ENCODE results near the gene BNC1.
"Not testable (repeated sequence)": the region's sequence is repeated elsewhere in the genome, so short reads cannot be mapped to it uniquely, and the experiment has no call there.

BNC1 gene

GRCh38 chr15:83225449-83225848 lies 59.0 kb downstream of the BNC1 start:
- no peak for ATAC-seq
- TF ChIP-seq CREB5 (CRISPR knock-in tag; IDR thresholded peaks at IDR 0.05; ENCODE audit: low read depth) (no peak), ZNF70 (CRISPR knock-in tag; IDR thresholded peaks at IDR 0.05) (no peak), OSR1 (CRISPR knock-in tag; IDR thresholded peaks at IDR 0.05) (no peak), ZNF565 (CRISPR knock-in tag; conservative IDR thresholded peaks at IDR 0.05; ENCODE audit: low read depth) (no peak), ARNTL (CRISPR knock-in tag; IDR thresholded peaks at IDR 0.05; ENCODE audit: borderline replicate concordance, low read depth) (no peak), TOX (CRISPR knock-in tag; IDR thresholded peaks at IDR 0.05; ENCODE audit: borderline replicate concordance) (no peak), TSHZ2 (CRISPR knock-in tag; IDR thresholded peaks at IDR 0.05) (no peak), TCF4 (CRISPR knock-in tag; IDR thresholded peaks at IDR 0.05; ENCODE audit: borderline replicate concordance) (no peak), ESRRG (CRISPR knock-in tag; IDR thresholded peaks at IDR 0.05) (no peak), PPARA (CRISPR knock-in tag; IDR thresholded peaks at IDR 0.05; ENCODE audit: borderline replicate concordance) (no peak), RARB (CRISPR knock-in tag; IDR thresholded peaks at IDR 0.05) (no peak)

- ATAC-seq = not testable (repeated sequence)
Measured at GRCh38 chr15:83221781-83222180, 62.7 kb downstream of the BNC1 start.

GRCh38 chr15:83219026-83219425 lies 65.4 kb downstream of the BNC1 start:
- TF ChIP-seq TOX (CRISPR knock-in tag; IDR thresholded peaks at IDR 0.05; ENCODE audit: borderline replicate concordance) = no peak
- TF ChIP-seq ESRRG (CRISPR knock-in tag; IDR thresholded peaks at IDR 0.05) = no peak

GRCh38 chr15:83215306-83215705 lies 69.2 kb downstream of the BNC1 start:
- ATAC-seq = no peak
- TF ChIP-seq OSR1 (CRISPR knock-in tag; IDR thresholded peaks at IDR 0.05) = no peak
- no peak for TF ChIP-seq ESRRG (CRISPR knock-in tag; IDR thresholded peaks at IDR 0.05)
- TF ChIP-seq GLIS3 (CRISPR knock-in tag; IDR thresholded peaks at IDR 0.05) = no peak
- TF ChIP-seq POU6F1 (CRISPR knock-in tag; IDR thresholded peaks at IDR 0.05; ENCODE audit: borderline replicate concordance, low read depth) = no peak
- TF ChIP-seq PATZ1 (CRISPR knock-in tag; IDR thresholded peaks at IDR 0.05; ENCODE audit: borderline replicate concordance) = no peak
- no peak for TF ChIP-seq ZC3H10 (CRISPR knock-in tag; IDR thresholded peaks at IDR 0.05)
- no peak for TF ChIP-seq ZNF70 (CRISPR knock-in tag; IDR thresholded peaks at IDR 0.05)
- TF ChIP-seq ZFP30 (CRISPR knock-in tag; IDR thresholded peaks at IDR 0.05) = no peak
- no peak for TF ChIP-seq CREB5 (CRISPR knock-in tag; IDR thresholded peaks at IDR 0.05; ENCODE audit: low read depth)
- no peak for TF ChIP-seq TOX (CRISPR knock-in tag; IDR thresholded peaks at IDR 0.05; ENCODE audit: borderline replicate concordance)
- TF ChIP-seq PPARA (CRISPR knock-in tag; IDR thresholded peaks at IDR 0.05; ENCODE audit: borderline replicate concordance) = no peak
- no peak for TF ChIP-seq ZNF565 (CRISPR knock-in tag; conservative IDR thresholded peaks at IDR 0.05; ENCODE audit: low read depth)
- no peak for TF ChIP-seq BACH2 (CRISPR knock-in tag; IDR thresholded peaks at IDR 0.05; ENCODE audit: borderline replicate concordance)
- no peak for TF ChIP-seq ZNF8 (CRISPR knock-in tag; IDR thresholded peaks at IDR 0.05)
- TF ChIP-seq ARNTL (CRISPR knock-in tag; IDR thresholded peaks at IDR 0.05; ENCODE audit: borderline replicate concordance, low read depth) = no peak
- TF ChIP-seq TCF4 (CRISPR knock-in tag; IDR thresholded peaks at IDR 0.05; ENCODE audit: borderline replicate concordance) = no peak
- TF ChIP-seq ZFP3 (CRISPR knock-in tag; IDR thresholded peaks at IDR 0.05) = no peak

More at GRCh38 chr15:83219026-83219425, 65.4 kb downstream of the BNC1 start:
- no peak for ATAC-seq

Data from SK-N-SH treated with all-trans-retinoic acid at 6 μM for 48 hours (cell line).